Esophagus squamous epithelium (tissue), 5 donors: ENCODE measurements around the gene RHBDL3. TPM values are rescaled to one million over a fixed set of nuclear protein-coding genes. Genes with fewer than 3 reads are reported as not detected.

Experiments
- DNase-seq: peaks from one replicate; lab custom pipeline; 2025; lab: John Stamatoyannopoulos, UW
- H3K27ac ChIP-seq, 4 donors: fragments of 200-600 bp; sonication (generic); one replicate each; pipeline ENCODE4 v1.5.1; 2016 to 2019; ENCODE audit warnings: mild to moderate bottlenecking in 1 of 4
- H3K27me3 ChIP-seq, 4 donors: fragments of 200-600 bp; sonication (generic); 1 replicate in 3 of 4; 2 replicates in 1 of 4; pipeline versions ENCODE4 v1.5.1 to v1.6.0; 2017 to 2021; ENCODE audit warnings: antibody characterized with exemption in 1 of 4
- H3K36me3 ChIP-seq, 3 donors: fragments of 200-600 bp; sonication (generic); one replicate each; pipeline ENCODE4 v1.5.1; 2016 to 2019
- H3K4me1 ChIP-seq, 3 donors: fragments of 200-600 bp; sonication (generic); one replicate each; pipeline ENCODE4 v1.5.1; 2017 to 2019
- H3K4me3 ChIP-seq, 4 donors: fragments of 200-600 bp; sonication (generic); 1 replicate in 3 of 4; 2 replicates in 1 of 4; pipeline ENCODE4 v1.5.1; 2016 to 2019; ENCODE audit warnings: mild to moderate bottlenecking in 2 of 4, moderate library complexity in 1 of 4
- H3K9me3 ChIP-seq, 3 donors: fragments of 200-600 bp; sonication (generic); one replicate each; pipeline ENCODE4 v1.5.1; 2016 to 2019
- POLR2A ChIP-seq, 4 donors: fragments of 450-650 bp; IDR thresholded peaks; one replicate each; pipeline ENCODE4 v1.6.1; 2017; ENCODE audit warnings: antibody characterized with exemption in 4 of 4, mild to moderate bottlenecking in 4 of 4, moderate library complexity in 3 of 4
- WGBS, 2 donors: methylation state at CpG; one replicate each; pipeline ENCODE4 v1.1.5; 2018; 5-methylcytosine and 5-hydroxymethylcytosine counted together
- intact Hi-C: fragments of 100-400 bp; cut with DNase I; formaldehyde crosslinking; loops from one replicate; pipeline ENCODE4 v1.15.0; 2022
- total RNA-seq, 4 donors: library from RNA; depleted of rRNA; stranded (reverse); fragments of >200 nt; gene quantifications; one replicate each; pipeline ENCODE4 v1.1.0, GENCODE V29; 2016
- TF ChIP-seq, protein P1 (sequence below), 6 experiments: fragments of 450-650 bp in 4 of 6; fragments of 200-600 bp in 2 of 6; sonication (generic) in 2 of 6; IDR thresholded peaks; one replicate each; pipeline ENCODE4 v1.5.1; 2016 to 2019; ENCODE audit warnings: antibody characterized with exemption in 6 of 6, mild to moderate bottlenecking in 4 of 6, moderate library complexity in 4 of 6
- donor health status: DM: yes; HTN: yes; CAD: no.

The RHBDL3 gene
- total RNA-seq, 4 donors from 2014 or later = 0.09 to 1.1 (median 0.76) TPM; not detected in 1

- Histone ChIP-seq H3K4me1 (no peaks in the 10 kb centered on the region), H3K9me3 (no peaks in the 10 kb centered on the region), H3K27ac (no peak overlapping the region), H3K4me3 (no peak overlapping the region), H3K27me3 (peaks cover 0 to 13% (median 0%) of the 10 kb centered on the region in 4 donors), H3K36me3 (no peaks in the 10 kb centered on the region)
- intact Hi-C loops = no loop called here
- no peak for TF ChIP-seq POLR2A (IDR thresholded peaks at IDR 0.05)
- TF ChIP-seq, protein P1, sequence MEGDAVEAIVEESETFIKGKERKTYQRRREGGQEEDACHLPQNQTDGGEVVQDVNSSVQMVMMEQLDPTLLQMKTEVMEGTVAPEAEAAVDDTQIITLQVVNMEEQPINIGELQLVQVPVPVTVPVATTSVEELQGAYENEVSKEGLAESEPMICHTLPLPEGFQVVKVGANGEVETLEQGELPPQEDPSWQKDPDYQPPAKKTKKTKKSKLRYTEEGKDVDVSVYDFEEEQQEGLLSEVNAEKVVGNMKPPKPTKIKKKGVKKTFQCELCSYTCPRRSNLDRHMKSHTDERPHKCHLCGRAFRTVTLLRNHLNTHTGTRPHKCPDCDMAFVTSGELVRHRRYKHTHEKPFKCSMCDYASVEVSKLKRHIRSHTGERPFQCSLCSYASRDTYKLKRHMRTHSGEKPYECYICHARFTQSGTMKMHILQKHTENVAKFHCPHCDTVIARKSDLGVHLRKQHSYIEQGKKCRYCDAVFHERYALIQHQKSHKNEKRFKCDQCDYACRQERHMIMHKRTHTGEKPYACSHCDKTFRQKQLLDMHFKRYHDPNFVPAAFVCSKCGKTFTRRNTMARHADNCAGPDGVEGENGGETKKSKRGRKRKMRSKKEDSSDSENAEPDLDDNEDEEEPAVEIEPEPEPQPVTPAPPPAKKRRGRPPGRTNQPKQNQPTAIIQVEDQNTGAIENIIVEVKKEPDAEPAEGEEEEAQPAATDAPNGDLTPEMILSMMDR (IDR thresholded peaks at IDR 0.05) = no peak
- 56 to 59% methylated on average over 8 to 10 of the region's 11 CpGs for WGBS, 2 donors
- DNase-seq = no peak
Measured at GRCh38 chr17:32288615-32289014, 23.0 kb downstream of the RHBDL3 start.

- no peak overlapping the region for H3K27ac ChIP-seq
- intact Hi-C loops = no loop called here
- no peak for TF ChIP-seq POLR2A (IDR thresholded peaks at IDR 0.05)
- TF ChIP-seq, protein P1 (IDR thresholded peaks at IDR 0.05) = no peak
- H3K27me3 ChIP-seq = peaks cover 0 to 5% (median 0%) of the 10 kb centered on the region in 4 donors
- H3K9me3 ChIP-seq = no peaks in the 10 kb centered on the region
- no peaks in the 10 kb centered on the region for H3K36me3 ChIP-seq
- WGBS, 2 donors = 82 to 91% methylated on average over 9 of the region's 9 CpGs
- H3K4me3 ChIP-seq = no peak overlapping the region
- no peaks in the 10 kb centered on the region for H3K4me1 ChIP-seq
- no peak for DNase-seq
Measured at GRCh38 chr17:32289471-32290070, 23.9 kb downstream of the RHBDL3 start.

DNA sequence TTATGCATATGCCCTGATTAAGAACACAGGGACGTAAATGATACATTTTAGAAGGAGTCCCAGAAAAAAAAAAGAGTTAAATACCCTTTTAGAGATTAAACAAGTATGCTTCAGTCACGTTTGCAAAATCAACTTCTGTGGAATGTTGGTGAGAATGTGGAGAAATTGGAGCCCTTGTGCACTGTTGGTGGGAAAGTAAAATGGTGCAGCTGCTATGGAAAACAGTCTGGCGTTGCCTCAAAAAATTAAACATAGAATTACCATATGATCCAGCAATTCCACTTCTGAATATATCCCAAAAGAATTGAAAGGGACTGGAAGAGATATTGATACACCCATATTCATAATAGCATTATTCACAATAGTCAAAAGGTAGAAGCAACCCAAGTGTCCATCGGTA, 26.5 kb downstream of the RHBDL3 start:
- Histone ChIP-seq H3K27me3 (no peaks in the 10 kb centered on the region), H3K27ac (no peak overlapping the region), H3K4me1 (no peaks in the 10 kb centered on the region), H3K4me3 (no peak overlapping the region), H3K9me3 (no peaks in the 10 kb centered on the region), H3K36me3 (no peaks in the 10 kb centered on the region)
- DNase-seq = no peak
- TF ChIP-seq, protein P1 (IDR thresholded peaks at IDR 0.05) = no peak
- no peak for TF ChIP-seq POLR2A (IDR thresholded peaks at IDR 0.05)
- intact Hi-C loops = no loop called here
- 72 to 75% methylated on average over 4 of the region's 4 CpGs for WGBS, 2 donors

DNA sequence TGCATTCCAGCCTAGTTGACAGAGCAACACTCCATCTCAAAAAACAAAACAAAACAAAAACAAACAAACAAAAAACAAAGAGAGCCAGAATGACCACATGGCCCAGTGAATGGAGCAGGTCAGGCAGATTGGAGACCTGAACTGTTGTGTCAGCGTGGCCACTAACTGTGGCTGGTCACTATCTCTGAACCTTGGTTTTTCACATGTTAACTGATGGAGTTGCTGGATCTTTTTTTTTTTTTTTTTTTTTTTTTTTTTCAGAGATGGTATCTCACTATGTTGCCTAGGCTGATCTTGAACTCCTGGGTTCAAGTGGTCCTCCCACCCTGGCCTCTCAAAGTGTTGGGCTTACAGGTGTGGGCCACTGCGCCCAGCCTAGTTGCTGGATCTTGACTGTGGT, 31.8 kb downstream of the RHBDL3 start:
- H3K9me3 ChIP-seq = no peaks in the 10 kb centered on the region
- H3K27me3 ChIP-seq = no peaks in the 10 kb centered on the region
- no peak for DNase-seq
- H3K36me3 ChIP-seq = no peaks in the 10 kb centered on the region
- 91 to 96% methylated on average over 1 to 2 of the region's 2 CpGs for WGBS, 2 donors
- peaks cover 0 to 14% (median 0%) of the 10 kb centered on the region in 3 donors for H3K4me1 ChIP-seq
- H3K4me3 ChIP-seq = no peak overlapping the region
- TF ChIP-seq, protein P1 (IDR thresholded peaks at IDR 0.05) = no peak
- TF ChIP-seq POLR2A (IDR thresholded peaks at IDR 0.05) = no peak
- H3K27ac ChIP-seq = no peak overlapping the region
- intact Hi-C loops = no loop called here

- 87 to 100% methylated on average over 1 to 6 of the region's 6 CpGs for whole genome bisulfite sequencing, 2 donors
- DNase-seq = no peak
- no peak overlapping the region for H3K4me3 ChIP-seq
Measured at GRCh38 chr17:32297860-32298259, 32.2 kb downstream of the RHBDL3 start.

More at GRCh38 chr17:32297860-32298259, 32.2 kb downstream of the RHBDL3 start:
- Histone ChIP-seq H3K9me3 (no peaks in the 10 kb centered on the region), H3K36me3 (no peaks in the 10 kb centered on the region), H3K27me3 (no peaks in the 10 kb centered on the region), H3K4me1 (peaks cover 0 to 14% (median 0%) of the 10 kb centered on the region in 3 donors), H3K27ac (no peak overlapping the region)
- no peak for TF ChIP-seq POLR2A (IDR thresholded peaks at IDR 0.05)
- TF ChIP-seq, protein P1 (IDR thresholded peaks at IDR 0.05) = no peak
- intact Hi-C loops = no loop called here
